GOT3 (cell line): Measurements from ENCODE around the gene LRP1B.

Source experiments
- DNase-seq: peaks from one replicate; lab custom pipeline; 2025; ENCODE audit warnings: mixed read lengths; lab: John Stamatoyannopoulos, UW

LRP1B gene

DNA sequence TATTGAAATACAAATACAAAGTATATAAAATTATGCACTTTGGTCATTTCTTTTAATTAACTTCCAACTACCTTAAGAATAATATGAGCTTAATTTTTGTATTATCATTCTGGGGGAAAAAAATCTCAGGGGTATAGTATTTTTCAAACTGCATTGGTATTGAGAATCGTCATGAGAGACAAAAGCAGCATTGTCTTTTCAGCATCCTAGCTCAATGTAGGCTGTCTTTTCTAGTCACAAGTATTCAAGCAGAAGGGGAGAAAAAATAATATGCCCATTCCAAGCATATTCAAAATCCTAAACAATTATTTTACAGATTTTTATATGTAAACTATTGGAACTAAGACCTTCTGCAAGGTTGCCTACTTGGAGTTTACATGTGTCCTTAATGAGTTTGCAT is 693.3 kb downstream of the LRP1B start:
- DNase-seq = no peak

DNA sequence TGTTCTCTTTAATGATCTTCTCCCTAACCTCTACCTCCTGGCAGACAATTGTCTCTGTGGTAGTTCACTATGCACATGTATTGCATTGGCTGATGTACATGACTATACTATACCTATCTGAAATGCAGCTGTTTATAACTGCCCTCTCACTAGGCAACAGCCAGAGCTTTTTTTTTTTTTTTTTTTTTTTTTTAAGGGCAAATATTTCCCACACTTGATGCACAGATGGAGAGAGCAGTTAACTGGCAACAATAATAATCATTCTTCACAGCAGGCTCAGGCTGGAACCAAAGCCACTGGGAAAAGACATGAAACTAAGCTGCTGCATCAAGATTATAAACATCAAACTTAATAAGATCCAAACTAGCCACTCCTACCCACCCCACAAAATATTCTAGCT is 707.7 kb downstream of the LRP1B start:
- DNase-seq = no peak

DNA sequence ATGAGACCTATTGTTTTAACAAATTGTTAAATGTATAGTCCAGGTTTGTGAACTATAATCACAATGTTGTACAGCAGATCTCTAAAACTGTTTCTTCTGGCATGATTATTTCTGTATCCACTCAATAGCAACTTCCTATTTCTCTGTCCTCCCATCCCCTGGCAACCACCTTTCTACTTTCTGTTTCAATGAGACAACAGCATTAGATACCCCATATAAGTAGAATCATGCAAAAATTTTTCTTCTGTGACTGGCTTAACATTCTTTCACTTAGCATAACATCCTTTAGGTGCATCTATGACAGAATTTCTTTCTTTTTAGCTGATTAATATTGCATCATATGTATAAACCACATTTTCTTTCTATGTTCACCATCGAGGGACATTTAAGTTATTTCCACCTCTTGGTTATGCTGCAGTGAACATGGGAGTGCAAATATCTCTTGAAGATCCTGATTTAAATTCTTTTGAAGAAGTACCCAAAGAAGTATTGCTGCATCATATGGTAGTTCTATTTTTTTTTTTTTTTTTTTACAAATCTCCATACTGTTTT is 713.5 kb downstream of the LRP1B start:
- DNase-seq = no peak

DNA sequence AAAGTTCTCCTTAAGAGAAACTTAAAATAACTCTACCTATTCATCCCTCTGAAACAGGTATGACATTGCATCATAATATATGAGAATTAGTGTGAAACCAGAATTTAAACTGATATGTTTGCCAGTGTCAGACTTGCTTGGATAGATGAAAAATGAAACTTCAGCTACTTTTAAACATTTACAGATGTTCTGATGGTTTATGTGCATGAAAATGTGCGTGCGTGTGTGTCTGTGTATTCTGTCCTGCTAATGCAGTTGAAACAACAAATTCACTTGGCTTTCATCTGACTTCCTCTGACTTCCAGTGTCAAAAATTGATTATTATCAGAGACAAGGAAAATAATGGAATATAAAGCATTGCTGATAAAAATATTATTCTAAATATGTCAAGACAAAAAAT is 719.4 kb downstream of the LRP1B start:
- no peak for DNase-seq

DNA sequence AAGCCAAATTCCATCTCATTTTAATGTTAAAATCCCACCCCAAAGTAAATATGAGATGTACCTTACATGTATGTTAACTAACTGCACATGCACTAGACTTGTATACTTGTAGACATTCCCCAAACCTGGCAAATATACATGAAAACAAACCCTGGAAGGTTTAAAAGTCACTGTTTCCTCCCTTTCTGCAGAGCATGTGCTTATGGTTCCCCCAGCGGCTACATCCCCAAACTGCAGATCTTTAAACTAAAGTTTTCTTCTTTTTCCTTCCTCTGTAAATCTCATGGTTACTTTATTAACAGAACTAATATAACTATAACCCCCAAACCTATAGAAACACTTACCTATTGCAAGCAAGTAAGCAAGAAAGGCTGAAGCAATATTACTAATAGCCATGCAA is 731.5 kb downstream of the LRP1B start:
- DNase-seq = no peak

DNA sequence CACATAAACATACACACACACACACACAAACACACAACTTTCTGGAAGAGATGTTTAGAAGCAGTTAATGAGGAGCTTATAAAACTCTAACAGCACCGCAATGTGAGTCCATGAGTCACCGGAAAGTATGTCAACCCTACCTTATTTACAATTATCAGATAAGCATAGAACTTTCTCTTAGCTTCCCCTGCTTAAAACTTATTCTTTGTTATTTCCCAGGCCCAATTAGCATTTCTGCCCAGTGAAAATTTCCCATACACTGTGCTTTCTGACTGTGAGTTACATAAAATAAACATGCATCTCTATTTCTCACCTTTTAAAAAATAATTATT is 737.6 kb downstream of the LRP1B start:
- DNase-seq = no peak

DNA sequence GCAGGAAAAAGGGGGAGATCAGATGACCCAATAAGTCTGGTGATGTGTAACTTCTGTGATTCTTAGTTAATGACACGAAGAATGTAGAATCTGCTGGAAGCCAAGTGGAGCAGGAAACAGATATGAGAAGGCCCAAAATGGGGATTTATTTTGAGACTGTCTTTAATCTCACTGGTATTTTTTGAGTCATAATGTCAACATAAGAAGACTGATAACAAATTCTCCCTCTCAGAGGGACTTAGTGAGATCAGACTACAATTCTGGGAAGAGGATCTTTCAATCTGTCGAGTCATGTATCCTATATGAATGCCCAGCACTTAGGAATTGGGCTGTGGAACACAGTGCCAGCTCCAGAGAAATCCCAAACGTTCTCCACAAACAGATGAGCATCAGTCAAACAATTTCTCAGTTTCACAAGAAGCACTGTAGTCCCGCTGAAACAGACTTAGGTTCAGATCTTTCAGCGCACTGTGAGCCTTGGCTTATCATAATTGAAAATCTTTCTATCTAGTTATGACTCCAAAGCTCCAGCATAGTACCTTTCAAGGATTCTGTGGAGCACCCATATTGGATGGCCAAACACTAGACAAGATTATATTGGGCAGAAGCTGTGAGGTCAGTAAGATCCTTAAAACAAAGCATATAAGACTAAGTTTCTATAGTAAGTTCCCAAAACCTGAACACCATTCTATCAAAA is 738.2 kb downstream of the LRP1B start:
- no peak for DNase-seq

DNA sequence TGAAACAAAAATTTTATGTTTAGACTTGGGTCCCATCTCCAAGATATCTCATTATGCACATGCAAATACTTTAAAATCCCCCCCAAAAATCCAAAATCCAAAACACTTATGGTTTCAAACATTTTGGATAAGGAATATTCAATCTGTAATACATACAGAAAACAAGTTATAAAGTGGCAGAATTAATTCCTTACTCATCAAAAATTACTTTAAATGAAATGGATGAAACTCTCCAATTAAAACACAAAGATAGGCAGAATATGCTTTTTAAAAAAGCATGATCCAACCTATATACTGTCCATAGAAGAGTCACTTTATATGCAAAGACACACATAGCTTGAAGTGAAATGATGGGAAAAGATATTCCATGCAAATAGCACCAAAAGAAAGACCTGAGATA is 744.6 kb downstream of the LRP1B start:
- no peak for DNase-seq

DNA sequence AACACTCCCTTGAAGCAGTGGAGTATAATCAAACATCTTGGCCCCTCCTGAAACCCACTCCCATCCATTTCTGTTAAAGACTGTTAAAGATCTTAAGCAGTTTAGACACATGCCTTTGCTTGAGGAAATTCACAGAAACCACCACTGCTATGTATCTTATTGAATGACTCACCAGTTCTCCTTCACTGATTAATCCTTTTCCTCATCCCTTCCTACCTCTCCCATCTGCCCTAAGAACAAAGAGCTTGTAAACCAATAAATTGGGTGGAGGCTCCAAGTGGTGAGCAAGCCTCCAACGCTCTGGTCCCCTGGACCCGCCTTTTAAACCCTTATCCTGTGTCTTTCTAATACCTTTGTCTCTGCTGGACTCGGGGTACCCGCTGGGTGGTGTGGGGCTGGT is 746.1 kb downstream of the LRP1B start:
- DNase-seq = no peak

DNA sequence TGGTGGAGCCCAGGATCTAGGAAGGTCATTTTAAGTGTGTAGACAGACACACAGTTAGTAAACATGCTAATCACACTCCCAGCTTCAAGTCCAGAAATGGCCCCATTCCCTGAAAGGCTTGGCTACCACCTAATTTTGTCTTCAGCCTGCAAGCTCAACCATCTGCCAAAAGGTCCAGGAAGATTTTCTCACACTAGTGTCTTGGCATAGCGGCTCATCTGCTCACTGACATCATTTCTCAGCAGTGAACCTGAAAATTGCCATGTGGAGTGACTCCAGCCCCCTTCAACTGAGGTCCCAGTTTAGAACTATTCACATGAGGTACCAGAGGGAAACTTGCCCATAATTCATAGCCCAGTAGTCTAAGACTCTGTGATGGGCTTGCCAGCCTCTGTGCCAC is 748.9 kb downstream of the LRP1B start:
- no peak for DNase-seq

DNA sequence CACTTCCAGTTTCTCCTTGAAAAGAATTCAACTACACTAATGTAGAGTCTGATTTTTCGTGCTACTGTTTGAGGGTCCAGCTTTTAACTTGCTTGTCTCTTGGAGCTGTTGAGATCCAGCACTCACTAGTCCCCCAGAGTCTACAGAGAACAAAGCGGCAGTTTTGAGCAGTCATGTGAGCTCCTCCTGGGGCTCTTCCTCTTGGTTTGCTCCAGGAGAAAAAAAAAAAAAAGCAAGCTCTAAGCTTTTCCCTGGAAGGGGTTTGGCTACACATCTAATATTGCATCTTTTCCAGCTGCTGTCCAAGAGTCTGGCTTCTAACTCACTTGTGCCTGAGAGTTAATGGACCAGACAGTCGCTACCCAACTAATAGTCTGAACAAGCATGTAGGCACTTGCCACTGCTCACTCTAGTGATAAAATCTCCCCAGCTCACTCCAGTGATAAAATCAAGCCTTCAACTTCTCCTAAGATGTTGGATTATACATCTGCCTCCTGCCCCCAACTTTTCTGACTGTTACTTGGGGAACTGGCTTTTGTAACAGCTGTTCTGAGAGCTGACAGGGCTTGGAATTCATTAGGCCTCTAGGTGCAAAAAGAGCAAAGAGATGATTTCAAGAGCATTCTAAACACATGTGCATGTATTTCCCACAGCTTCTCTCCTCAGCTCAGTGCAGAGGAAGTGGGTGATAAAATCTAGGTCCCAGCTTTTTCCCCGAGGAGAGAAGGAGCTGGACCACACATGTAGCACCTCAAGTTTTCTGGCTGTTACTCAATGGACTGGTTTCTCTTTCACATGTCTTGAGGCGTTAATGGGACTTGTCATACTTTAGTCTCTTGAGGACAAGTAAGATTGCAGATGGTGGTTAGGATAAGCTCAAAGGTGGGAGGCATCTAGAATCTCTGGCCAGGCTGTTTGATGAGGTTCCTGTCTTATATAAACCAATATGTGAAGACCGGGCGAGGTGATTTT is 750.5 kb downstream of the LRP1B start:
- no peak for DNase-seq

DNA sequence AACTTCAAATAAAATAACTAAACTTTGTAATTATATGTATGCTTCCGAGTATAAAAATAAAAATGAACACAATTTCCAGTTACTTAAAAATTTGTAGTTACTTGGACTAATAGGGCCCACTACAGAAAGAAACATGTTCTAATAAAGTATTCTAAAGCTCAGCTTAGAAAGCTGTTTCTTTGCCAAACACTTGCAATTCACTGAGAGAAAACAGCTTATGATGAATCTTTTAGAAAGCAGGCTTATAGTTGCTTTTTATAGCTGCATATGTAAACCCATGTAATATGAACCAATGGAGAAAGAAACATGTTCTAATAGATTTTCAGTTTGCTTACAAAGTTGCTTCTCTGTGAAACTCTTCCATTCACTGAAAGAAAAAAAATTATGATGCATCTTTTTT is 766.0 kb downstream of the LRP1B start:
- DNase-seq = no peak

DNA sequence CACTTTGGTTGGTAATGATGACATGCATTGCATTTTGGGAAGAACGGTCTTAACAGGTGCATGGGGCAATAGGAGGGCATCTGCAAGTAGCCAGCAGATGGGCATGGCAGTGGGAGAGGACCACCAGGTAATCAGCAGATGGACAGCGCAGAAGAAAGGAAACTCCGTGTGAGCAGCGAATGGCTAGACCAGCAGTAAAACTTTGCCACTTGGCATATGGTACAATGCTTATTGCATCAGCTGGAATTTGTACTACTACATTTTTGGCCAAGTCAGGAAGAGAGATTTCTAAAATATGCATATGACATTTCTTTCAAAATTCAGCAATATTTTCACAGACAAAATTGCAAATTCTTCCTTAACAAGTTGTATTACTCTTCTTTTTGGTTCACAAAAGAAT is 768.5 kb downstream of the LRP1B start:
- no peak for DNase-seq

DNA sequence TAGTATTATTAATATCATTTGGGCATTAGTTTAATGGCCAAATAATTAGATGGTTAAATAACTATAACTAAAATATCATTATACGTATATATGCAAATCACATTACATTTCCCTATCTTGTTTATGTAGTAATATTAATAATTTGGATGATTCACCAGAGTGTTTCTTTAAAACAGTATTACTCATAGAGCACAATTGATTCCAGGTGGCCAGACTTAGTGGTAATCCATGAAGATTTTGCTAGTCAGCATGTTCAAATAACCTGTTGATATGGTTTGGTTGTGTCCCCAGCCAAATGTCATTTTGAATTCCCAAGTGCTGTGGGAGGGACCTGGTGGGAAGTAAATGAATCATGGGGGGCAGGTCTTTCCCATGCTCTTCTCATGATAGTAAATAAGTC is 782.3 kb downstream of the LRP1B start:
- no peak for DNase-seq

DNA sequence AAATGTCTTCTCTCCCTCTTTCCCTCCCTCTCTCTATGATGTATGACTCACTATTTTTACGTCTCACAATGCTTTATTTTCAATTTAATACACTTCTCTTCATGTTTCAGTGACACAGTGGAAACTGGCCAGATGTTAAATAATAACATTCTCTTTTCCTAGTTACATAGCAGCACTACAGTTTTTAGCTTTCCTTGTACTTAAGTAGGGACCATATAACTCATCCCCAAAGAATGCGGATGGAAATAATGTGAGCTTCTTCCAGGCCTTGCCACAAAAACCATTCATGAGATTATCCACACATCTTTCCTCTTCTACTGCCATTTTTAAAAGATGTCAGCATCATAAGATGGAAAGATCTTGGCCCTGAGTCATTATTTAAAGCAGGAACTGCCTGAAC is 789.4 kb downstream of the LRP1B start:
- DNase-seq = no peak

DNA sequence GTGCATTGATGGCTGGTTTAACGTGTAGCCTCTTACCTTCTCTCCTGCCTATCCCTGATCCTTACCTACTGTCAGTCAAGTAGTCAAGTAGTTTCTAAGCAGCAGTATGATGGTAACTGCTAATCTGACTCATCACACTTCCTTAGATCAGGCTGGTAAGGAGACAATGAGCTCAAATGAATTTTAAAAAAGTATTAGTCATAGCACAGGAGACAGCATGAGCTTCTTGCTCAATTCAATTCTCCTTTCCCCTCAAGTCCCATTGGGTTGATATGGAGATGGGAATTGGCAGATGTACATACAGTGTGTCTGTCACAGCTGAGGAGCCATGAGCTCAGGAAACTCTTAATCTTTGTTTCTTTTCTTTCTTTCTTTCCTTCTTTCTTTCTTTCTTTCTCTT is 799.7 kb downstream of the LRP1B start:
- DNase-seq = no peak

DNA sequence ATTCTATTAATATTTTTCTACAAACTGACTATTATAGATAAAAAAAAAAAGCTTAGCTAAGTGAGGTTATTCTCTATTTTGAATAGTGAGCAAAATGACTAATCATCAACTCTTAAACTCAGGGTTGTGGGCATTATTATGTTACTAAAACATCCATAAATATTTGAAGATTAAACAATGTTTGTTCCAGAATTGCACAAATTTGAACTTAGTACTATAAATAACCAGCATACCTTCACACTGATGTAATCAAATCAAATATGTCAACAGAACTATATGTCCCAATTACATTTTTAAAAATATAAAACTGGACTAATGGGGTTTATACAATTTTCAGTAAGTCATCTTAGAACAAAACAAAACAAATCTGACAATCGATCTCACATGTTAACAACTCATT is 800.9 kb downstream of the LRP1B start:
- no peak for DNase-seq

DNA sequence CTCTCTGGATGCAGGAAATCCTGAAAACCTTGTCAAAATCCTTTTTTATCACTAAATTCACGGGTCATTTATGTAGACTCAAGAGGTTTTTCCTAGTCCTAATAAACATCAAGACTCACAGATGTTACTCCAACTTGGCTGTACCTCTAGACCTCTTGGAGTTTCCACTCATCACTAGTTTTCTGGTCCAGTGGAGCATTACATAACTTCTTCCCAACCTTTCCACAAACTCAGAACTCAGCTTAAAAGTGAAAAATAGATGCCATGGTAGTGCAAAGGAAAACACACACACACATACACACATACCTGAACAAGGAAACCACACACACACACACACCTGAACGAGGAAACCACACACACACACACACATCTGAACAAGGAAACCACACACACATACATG is 807.2 kb downstream of the LRP1B start:
- no peak for DNase-seq

DNA sequence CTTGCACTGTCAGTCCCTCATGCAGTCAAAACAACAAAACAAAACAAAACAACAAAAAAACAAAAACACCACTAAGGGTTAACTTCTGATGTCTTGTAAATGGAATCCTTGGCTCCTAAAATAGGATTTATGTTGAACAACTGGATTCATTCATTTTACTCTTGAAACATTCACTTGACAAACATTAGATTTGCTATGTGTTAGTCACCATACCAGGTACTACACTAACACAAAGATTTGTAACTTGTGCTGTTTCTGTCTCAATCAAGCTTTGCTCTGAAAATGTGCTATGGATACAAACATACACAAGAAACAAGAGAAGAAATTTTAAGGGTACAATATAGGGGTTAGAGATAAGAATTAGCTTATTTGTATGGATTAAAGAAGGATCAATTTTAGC is 812.8 kb downstream of the LRP1B start:
- no peak for DNase-seq

DNA sequence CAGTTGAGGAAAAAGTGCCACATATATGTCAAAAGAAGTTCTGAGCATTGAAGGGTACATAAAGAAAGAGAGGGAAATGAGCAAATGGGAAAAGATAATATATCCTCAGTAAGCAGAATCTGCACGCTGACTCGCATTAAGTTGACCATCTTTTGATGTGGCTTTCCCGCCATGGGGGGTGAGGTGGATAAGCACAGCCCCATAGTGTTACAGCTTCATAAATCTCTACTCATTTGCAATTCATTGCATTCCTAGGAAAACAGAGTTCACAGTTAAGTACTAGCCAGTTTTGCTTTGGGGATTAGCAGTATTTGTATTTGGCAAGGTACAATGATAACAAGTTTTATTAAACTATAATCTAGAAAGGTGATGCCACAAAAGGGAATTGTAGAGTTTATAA is 814.2 kb downstream of the LRP1B start:
- DNase-seq = no peak

DNA sequence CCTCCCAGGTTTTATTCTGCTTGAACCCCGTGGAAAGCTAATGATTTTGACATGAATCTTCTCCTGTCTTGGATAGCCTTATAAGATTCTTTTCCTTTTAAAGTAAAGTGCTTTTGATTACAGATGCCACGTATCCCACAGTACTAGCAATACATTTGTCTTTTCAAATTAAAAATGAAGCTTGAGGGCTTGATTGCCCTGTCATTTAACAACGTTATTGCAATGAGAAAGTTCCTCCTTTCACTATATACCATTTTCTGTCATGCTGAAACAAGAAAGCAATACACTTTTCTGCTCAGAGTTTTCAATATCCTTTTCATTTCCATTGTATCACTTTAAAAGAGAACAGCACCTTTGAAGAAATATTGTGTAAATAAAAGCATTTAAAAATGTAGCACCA is 814.7 kb downstream of the LRP1B start:
- no peak for DNase-seq

DNA sequence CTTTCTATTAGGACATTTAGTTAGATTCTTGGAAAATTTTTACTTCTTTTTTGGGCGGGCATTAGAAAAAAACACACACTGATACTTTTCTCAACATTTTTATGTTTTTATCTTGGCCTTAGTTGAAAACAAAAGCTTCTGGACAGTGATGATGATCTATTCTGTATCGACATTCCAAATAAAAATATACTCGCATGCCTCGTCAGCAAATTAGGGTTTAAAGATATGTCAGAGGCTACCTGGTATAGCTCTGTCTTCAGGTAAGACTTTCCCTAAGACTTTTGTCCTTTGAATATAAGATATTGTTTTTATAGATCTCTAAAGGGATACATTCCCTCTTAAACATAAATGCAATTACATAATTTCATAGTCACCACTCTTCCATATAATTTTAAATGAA is 816.8 kb downstream of the LRP1B start:
- no peak for DNase-seq

DNA sequence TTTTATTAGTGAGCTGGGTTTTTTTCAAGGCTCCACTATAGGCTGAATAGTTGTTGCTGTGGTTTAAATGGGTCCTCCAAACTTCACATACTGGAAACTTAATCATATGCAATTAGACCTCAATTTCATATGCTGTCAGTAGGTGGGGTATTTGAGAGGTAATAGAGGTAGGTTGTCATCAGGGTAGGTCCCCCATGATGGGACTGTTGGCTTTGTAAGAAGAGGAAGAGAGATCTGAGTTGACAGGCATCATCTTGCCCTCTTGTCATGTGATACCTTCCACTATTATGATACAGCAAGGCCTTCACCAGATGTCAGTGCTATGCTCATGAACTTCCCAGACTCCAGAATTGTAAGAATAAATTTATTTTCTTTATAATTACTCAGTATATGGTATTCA is 819.4 kb downstream of the LRP1B start:
- DNase-seq = no peak
